ENCODE results near the gene LGALS3.

The LGALS3 gene

DNA sequence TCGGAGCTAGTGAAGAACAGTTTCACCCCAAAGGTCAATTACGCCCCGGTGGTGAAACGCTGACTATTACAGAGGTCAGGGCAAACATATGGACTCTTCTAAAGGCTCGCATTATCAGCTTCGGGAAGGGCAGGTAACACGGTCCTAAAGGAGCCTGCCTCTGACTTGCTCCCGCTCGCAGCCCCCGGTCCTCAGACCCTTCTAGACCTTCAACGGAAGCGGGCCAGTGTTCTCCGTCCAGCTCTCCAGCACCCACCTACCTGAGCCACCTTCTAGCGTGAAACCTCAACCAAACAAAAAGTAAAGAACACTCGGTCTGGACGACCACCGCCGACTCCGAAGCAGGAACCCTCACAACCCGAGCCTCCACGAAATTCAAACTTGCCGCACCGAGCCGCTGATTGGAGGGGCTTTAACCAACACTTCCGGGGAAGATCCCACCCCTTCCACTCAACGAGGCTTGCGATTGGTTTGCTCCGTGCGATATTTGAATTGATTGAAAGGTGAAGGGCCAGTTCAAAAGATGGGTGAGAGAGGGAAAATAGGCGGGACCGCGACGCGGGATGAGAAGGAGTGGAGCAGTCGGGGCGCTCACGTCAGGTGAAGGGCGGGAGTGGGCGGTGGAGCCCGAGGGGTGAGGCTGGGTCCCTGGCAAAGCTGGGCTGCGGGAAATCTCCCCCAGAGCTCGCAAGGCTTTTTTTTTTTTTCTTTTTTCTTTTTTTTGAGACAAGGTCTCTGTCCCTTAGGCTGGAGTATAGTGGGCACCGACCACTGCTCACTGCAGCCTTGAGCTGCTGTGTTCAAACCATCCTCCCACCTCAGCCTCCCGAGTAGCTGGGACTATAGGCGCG is 62.4 kb downstream of the LGALS3 start, which contains the start of gene DLGAP5:
DLGAP5 (minus strand) TSS at position 383 of the 851 bp plus-strand sequence. CDS start 2,406 bp downstream, outside the sequence.
- DNase-seq (ENCODE audit: low read depth in 2 of 2) = peak; percentile 80 to 89

DNA sequence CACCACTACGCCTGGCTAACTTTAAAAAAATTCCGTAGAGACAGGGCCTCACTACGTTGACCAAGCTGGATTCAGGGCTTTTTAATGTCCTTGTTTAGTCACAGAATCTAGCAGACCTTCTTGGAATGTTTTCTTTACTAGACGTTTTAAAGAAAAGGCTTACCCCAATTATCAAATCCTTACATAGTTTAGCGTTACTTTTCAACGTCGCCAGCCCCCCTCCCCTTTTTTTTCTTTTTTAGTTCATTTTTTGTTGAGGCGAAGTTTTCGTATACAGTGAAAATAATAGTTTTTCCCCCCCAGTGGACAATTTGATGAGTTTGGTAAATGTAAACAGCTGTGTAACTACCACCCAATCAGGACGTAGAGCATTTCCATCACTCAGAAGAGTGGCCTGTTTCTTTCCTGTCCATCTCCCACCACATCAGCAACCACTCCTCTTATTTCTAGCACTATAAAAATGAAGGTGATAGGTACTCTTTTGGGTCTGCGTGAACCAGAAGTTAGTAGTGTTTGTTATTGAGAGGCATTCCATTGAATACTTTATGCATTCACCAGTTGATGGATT is 63.1 kb downstream of the LGALS3 start:
- no peak for DNase-seq (ENCODE audit: low read depth in 2 of 2)

DNA sequence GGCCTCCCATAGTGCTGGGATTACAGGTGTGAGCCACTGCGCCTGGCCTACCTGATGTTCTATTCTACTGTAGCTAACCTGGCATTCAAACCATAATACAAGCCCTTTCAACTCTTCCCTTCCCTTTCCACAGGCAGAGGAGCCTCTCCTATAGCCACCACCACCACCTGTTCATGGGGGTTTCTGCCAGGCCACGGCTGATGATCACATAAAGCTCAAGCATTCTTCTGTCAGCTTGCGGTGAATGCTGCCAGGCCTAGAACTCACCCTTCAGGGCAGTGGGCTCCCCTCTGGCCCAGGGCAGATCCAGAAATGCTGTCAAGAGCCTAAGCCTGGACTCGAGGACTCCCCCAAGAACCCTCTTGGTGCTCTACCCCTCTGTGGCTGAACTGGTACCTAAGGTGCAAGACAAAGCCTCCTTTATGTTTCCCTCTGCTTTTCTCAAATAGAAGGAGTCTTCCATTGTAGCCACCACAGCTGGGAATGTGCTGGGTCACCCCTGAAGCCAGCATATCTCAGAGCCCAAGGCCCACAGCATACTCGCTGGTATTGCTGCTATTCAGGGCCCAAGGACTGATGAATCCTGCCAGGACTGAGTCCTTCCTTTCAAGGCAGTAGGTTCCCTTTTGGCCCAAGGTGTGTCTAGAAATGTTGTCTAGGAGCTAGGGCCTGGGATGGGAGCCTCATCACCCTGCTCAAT is 65.8 kb downstream of the LGALS3 start:
- DNase-seq (ENCODE audit: low read depth in 2 of 2) = no peak
